Transverse colon (tissue), 4 donors: ENCODE measurements around the gene SDR42E1. TPM values are rescaled to one million over a fixed set of nuclear protein-coding genes. Genes with fewer than 3 reads are reported as not detected.
"Not testable (repeated sequence)": the region's sequence is repeated elsewhere in the genome, so short reads cannot be mapped to it uniquely, and the experiment has no call there.

Source experiments
- DNase-seq: peaks from one replicate; pipeline ENCODE4 v3.0.0-alpha.2; 2019
- H3K27ac ChIP-seq, 4 donors: fragments of 200-600 bp; sonication (generic); 2 replicates each; pipeline ENCODE4 v1.5.1; 2016 to 2018; ENCODE audit warnings: inconsistent platforms in 4 of 4
- H3K27me3 ChIP-seq: fragments of 200-600 bp; sonication (generic); 2 replicates; pipeline ENCODE4 v1.5.1; 2017; ENCODE audit warnings: inconsistent platforms
- H3K36me3 ChIP-seq, 4 donors: fragments of 200-600 bp; sonication (generic); 2 replicates each; pipeline ENCODE4 v1.5.1; 2017 to 2019; ENCODE audit warnings: inconsistent platforms in 4 of 4
- H3K4me1 ChIP-seq, 4 donors: fragments of 200-600 bp; sonication (generic); 2 replicates each; pipeline ENCODE4 v1.5.1; 2017 to 2020; ENCODE audit warnings: inconsistent platforms in 4 of 4
- H3K4me3 ChIP-seq, 4 donors: fragments of 200-600 bp; sonication (generic); 1 replicate in 1 of 4; 2 replicates in 3 of 4; pipeline versions ENCODE4 v1.5.1 to v1.6.1; 2017 to 2019; ENCODE audit warnings: inconsistent platforms in 4 of 4
- H3K9me3 ChIP-seq, 2 donors: fragments of 200-600 bp; sonication (generic); 2 replicates each; pipeline ENCODE4 v1.5.1; 2017 to 2019; ENCODE audit warnings: inconsistent platforms in 2 of 2
- EP300 ChIP-seq: sonication (generic); formaldehyde crosslinking; IDR thresholded peaks from one replicate; pipeline ENCODE4 v1.6.1; 2017; ENCODE audit warnings: antibody characterized with exemption, low read depth
- POLR2A ChIP-seq: fragments of 450-650 bp; IDR thresholded peaks from one replicate; pipeline ENCODE4 v1.6.1; 2016; ENCODE audit warnings: antibody characterized with exemption, mild to moderate bottlenecking, moderate library complexity
- POLR2AphosphoS5 ChIP-seq, 3 donors: sonication (generic); formaldehyde crosslinking; IDR thresholded peaks; one replicate each; pipeline ENCODE4 v1.6.1; 2016; ENCODE audit warnings: antibody characterized with exemption in 3 of 3
- WGBS, 2 donors: methylation state at CpG; one replicate each; pipeline ENCODE4 v1.1.5; 2018; ENCODE audit warnings: low coverage in 1 of 2; 5-methylcytosine and 5-hydroxymethylcytosine counted together
- in situ Hi-C, 4 donors: fragments of 200-750 bp; cut with MboI; loops; one replicate each; pipeline versions ENCODE4 v1.15.0 to v1.15.1; 2017; ENCODE audit warnings: low sequenced_read_pairs in 3 of 4, low pct_ligation_motif_present in 1 of 4, low pct_unique_long_range_greater_than_20kb in 1 of 4
- intact Hi-C: fragments of 100-400 bp; cut with DNase I; formaldehyde crosslinking; loops from one replicate; pipeline ENCODE4 v1.15.1; 2023; ENCODE audit warnings: low total_unique reads
- total RNA-seq, 4 donors: library from RNA; depleted of rRNA; stranded (reverse); fragments of >200 nt; gene quantifications; one replicate each; pipeline ENCODE4 v1.1.0, GENCODE V29; 2016
- TF ChIP-seq, protein P1 (sequence below), 5 experiments: fragments of 200-600 bp in 3 of 5; fragments of 450-650 bp in 2 of 5; sonication (generic) in 3 of 5; IDR thresholded peaks; 1 replicate in 2 of 5; 2 replicates in 3 of 5; pipeline ENCODE4 v1.5.1; 2016 to 2017; ENCODE audit warnings: antibody characterized with exemption in 5 of 5, inconsistent platforms in 3 of 5, mild to moderate bottlenecking in 2 of 5, moderate library complexity in 1 of 5

The SDR42E1 gene
- total RNA-seq, 4 donors from 2014 or later = 3.4 to 12.2 (median 7.7) TPM

DNA sequence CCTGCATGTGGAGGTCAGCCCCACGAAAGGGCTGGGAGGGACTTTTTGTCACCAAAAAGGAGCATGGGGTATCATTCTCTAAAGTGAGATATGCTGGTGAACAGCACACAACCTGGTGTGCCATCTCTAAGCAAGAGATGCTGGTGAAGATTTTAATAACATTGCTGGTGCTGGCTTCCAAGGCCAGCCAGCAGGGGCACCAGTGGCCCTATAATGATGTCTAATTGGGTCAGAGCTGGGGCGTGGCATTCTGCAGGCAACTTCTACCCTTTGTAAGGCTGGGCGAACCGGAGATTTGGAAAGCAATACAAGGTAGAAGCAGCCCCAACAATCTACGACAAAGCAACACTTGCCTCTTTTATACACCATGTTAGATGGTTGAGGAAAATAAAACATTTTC, 16.8 kb downstream of the SDR42E1 start:
- TF ChIP-seq POLR2AphosphoS5 (IDR thresholded peaks at IDR 0.05) (no peak), EP300 (no peak), POLR2A (no peak)
- TF ChIP-seq, protein P1, sequence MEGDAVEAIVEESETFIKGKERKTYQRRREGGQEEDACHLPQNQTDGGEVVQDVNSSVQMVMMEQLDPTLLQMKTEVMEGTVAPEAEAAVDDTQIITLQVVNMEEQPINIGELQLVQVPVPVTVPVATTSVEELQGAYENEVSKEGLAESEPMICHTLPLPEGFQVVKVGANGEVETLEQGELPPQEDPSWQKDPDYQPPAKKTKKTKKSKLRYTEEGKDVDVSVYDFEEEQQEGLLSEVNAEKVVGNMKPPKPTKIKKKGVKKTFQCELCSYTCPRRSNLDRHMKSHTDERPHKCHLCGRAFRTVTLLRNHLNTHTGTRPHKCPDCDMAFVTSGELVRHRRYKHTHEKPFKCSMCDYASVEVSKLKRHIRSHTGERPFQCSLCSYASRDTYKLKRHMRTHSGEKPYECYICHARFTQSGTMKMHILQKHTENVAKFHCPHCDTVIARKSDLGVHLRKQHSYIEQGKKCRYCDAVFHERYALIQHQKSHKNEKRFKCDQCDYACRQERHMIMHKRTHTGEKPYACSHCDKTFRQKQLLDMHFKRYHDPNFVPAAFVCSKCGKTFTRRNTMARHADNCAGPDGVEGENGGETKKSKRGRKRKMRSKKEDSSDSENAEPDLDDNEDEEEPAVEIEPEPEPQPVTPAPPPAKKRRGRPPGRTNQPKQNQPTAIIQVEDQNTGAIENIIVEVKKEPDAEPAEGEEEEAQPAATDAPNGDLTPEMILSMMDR (IDR thresholded peaks at IDR 0.05) = no peak
- Histone ChIP-seq H3K27me3 (no peaks in the 10 kb centered on the region), H3K36me3 (no peaks in the 10 kb centered on the region), H3K4me3 (no peak overlapping the region), H3K9me3 (no peaks in the 10 kb centered on the region), H3K4me1 (peaks cover 5 to 20% (median 15%) of the 10 kb centered on the region in 4 donors), H3K27ac (no peak overlapping the region)
- intact Hi-C loops = no loop called here
- 81 to 86% methylated on average over 5 of the region's 5 CpGs for WGBS, 2 donors
- in situ Hi-C loops = no loop called here
- no peak for DNase-seq

DNA sequence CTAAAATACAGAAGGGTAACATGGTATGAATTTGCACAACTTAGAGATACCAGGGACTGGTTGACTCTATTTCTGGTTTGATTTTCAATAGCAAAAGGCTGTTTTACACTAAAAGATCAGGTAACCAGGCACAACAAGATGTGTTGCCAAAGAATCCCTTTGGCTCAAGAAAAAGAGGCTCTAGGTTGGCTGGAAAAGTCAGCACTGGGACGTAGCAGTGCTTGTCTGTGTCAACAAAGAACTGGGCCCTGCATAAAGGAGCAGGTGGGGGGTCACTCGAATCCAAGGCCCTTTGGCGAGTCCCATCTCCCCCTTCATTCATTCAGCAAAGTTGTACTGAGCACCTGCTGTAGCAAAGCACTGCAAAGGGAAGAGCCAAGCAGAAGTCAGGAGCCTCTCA, 18.4 kb downstream of the SDR42E1 start:
- in situ Hi-C loops = no loop called here
- intact Hi-C loops = no loop called here

DNA sequence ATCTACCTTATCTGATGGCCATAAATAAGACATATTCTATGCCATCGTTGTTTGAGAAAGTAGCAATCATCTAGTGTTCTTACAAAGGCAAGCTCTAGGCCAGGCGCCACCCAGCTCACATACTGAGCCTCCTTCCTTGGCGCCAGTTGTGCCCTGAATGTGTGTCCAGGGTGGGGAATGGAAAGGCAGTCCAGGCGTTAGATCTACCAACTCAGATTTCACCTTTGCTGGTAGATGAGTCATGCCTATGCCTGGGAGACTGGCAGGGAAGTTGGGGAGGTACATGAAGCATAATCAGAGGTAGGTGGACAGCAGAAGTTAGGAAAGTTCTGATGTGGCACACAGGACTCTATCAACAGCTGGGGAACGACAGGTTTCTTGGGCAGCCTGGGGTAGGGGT, 23.6 kb downstream of the SDR42E1 start:
- WGBS, 2 donors = 41 to 69% methylated on average over 2 to 5 of the region's 5 CpGs
- H3K4me3 ChIP-seq = no peak overlapping the region
- peak overlapping the region in 1 of 4 donors; percentile 30 for H3K27ac ChIP-seq
- H3K4me1 ChIP-seq = no peaks in the 10 kb centered on the region
- in situ Hi-C loops = no loop called here
- H3K9me3 ChIP-seq = no peaks in the 10 kb centered on the region
- DNase-seq = peak; percentile 23
- TF ChIP-seq POLR2AphosphoS5 (IDR thresholded peaks at IDR 0.05) = peak in 1 of 3 donors; percentile 21
- TF ChIP-seq POLR2A = no peak
- intact Hi-C loops = no loop called here
- no peaks in the 10 kb centered on the region for H3K36me3 ChIP-seq
- H3K27me3 ChIP-seq = no peaks in the 10 kb centered on the region

More for the DNA sequence above, 18.4 kb downstream of the SDR42E1 start:
- H3K27me3 ChIP-seq = no peaks in the 10 kb centered on the region
- no peak overlapping the region for H3K27ac ChIP-seq
- H3K36me3 ChIP-seq = no peaks in the 10 kb centered on the region
- peaks cover 5 to 18% (median 15%) of the 10 kb centered on the region in 4 donors for H3K4me1 ChIP-seq
- 74% methylated on average over 3 of the region's 3 CpGs; no CpG with 5 or more reads in 1 of the 2 donors for WGBS, 2 donors
- no peaks in the 10 kb centered on the region for H3K9me3 ChIP-seq
- no peak overlapping the region for H3K4me3 ChIP-seq
- TF ChIP-seq EP300 (no peak), POLR2AphosphoS5 (IDR thresholded peaks at IDR 0.05) (no peak), POLR2A (no peak)
- TF ChIP-seq, protein P1 (IDR thresholded peaks at IDR 0.05) = no peak
- no peak for DNase-seq

DNA sequence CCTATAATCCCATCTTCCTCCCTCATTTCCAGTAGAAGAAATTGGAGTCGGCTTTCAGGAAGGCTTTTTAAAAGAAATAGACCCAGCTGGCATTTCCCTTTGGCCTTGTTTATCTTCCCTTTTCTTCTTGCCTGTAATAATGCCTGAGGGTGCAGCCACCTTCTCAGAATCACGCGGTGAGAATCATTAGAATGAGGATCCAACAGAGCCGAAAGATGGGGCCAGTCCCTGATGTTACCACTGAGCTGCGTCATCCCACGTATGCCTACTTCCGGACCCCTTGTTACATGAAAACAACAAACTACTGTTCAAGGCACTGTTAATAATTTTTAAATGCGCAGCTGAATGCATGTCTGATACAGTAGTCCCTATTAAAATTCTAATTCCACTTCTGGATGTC, 24.1 kb downstream of the SDR42E1 start:
- intact Hi-C loops (no loop called here), in situ Hi-C loops (no loop called here)
- no peaks in the 10 kb centered on the region for H3K27me3 ChIP-seq
- TF ChIP-seq, protein P1 (IDR thresholded peaks at IDR 0.05) = no peak
- no peak for TF ChIP-seq POLR2A
- no peaks in the 10 kb centered on the region for H3K9me3 ChIP-seq
- no peaks in the 10 kb centered on the region for H3K36me3 ChIP-seq
- DNase-seq = no peak
- no peak overlapping the region for H3K4me3 ChIP-seq
- H3K4me1 ChIP-seq = no peaks in the 10 kb centered on the region
- no peak overlapping the region for H3K27ac ChIP-seq
- WGBS, 2 donors = 63 to 87% methylated on average over 3 to 8 of the region's 8 CpGs

DNA sequence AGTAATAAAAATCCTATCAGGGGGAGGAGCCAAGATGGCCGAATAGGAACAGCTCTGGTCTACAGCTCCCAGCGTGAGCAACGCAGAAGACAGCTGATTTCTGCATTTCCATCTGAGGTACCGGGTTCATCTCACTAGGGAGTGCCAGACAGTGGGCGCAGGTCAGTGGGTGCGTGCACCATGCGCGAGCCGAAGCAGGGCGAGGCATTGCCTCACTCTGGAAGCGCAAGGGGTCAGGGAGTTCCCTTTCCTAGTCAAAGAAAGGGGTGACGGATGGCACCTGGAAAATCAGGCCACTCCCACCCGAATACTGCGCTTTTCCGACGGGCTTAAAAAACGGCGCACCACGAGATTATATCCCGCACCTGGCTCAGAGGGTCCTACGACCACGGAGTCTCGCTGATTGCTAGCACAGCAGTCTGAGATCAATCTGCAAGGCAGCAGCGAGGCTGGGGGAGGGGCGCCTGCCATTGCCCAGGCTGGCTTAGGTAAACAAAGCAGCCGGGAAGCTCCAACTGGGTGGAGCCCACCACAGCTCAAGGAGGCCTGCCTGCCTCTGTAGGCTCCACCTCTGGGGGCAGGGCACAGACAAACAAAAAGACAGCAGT, 33.8 kb downstream of the SDR42E1 start:
- intact Hi-C loops, H3K9me3 ChIP-seq, in situ Hi-C loops, H3K27me3 ChIP-seq, H3K36me3 ChIP-seq, H3K4me3 ChIP-seq, H3K27ac ChIP-seq, DNase-seq, H3K4me1 ChIP-seq: not testable (repeated sequence)
- 88 to 95% methylated on average over 4 to 26 of the region's 26 CpGs for WGBS, 2 donors
